Endothelial cell of umbilical vein (primary cell): ENCODE measurements around the gene BTBD2.

Source experiments
- EZH2 ChIP-seq: IDR thresholded peaks from 2 replicates; pipeline ENCODE4 v1.6.1; 2012; ENCODE audit warnings: borderline replicate concordance, low read depth, mild to moderate bottlenecking, moderate library complexity, low read length, inconsistent platforms; ENCODE audit not compliant: severe bottlenecking
- FOS ChIP-seq: IDR thresholded peaks from 2 replicates; pipeline ENCODE4 v1.6.1; 2011; ENCODE audit warnings: mild to moderate bottlenecking, low read length, moderate library complexity, borderline replicate concordance; ENCODE audit not compliant: insufficient read depth
- GATA2 ChIP-seq: IDR thresholded peaks from 2 replicates; pipeline ENCODE4 v1.7.0; 2011; ENCODE audit warnings: low read depth, mild to moderate bottlenecking, moderate library complexity, mixed read lengths, low read length; ENCODE audit not compliant: insufficient read length, insufficient read depth
- JUN ChIP-seq: IDR thresholded peaks from 2 replicates; pipeline ENCODE4 v1.6.1; 2011; ENCODE audit warnings: borderline replicate concordance, low read depth; ENCODE audit not compliant: insufficient read length, insufficient read depth
- MYC ChIP-seq: IDR thresholded peaks from one replicate; pipeline ENCODE4 v1.6.1; 2011; ENCODE audit warnings: mild to moderate bottlenecking, low read depth, low read length
- POLR2A ChIP-seq: IDR thresholded peaks from 2 replicates; pipeline ENCODE4 v1.6.1; 2012; ENCODE audit warnings: low read depth, mild to moderate bottlenecking, control low read depth, low read length
- POLR2AphosphoS5 ChIP-seq: IDR thresholded peaks from 2 replicates; pipeline ENCODE4 v1.6.1; 2012; ENCODE audit warnings: low read depth, mild to moderate bottlenecking, control low read depth, low read length, moderate library complexity; ENCODE audit not compliant: insufficient read depth
- TF ChIP-seq, protein P1 (sequence below), 2 donors: IDR thresholded peaks; 1 replicate in 1 of 2; 2 replicates in 1 of 2; pipeline ENCODE4 v1.5.1; 2011; ENCODE audit warnings: low read length in 2 of 2, mild to moderate bottlenecking in 2 of 2, moderate library complexity in 2 of 2, control low read depth in 1 of 2, inconsistent platforms in 1 of 2, low read depth in 1 of 2; ENCODE audit not compliant: insufficient read depth in 1 of 2; ENCODE audit errors: extremely low read depth in 1 of 2
- TF ChIP-seq, protein P2 (sequence below): IDR thresholded peaks from 2 replicates; pipeline ENCODE4 v1.6.1; 2011; ENCODE audit not compliant: insufficient read depth, insufficient read length

DNA sequence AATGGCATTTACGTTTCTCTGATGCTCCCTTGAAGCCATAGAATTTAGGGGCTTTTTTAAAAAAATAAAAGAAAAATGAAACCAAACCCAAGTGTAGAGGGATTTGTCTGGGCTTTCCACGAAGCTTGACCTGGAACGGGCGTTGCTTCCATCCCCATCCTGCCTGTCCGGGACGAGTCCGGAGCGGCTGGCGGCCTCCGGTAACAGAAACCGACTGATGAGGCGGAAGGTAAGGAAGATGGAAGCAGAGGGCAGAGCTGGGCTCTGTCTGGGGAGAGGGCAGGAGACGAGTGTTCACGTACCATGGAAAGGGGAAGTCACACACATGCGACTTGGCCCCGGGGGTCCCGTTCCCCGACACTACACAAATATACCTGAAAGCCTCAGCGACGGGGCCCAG lies 34.3 kb downstream of the BTBD2 start:
- no peak for TF ChIP-seq POLR2A
- TF ChIP-seq, protein P1, sequence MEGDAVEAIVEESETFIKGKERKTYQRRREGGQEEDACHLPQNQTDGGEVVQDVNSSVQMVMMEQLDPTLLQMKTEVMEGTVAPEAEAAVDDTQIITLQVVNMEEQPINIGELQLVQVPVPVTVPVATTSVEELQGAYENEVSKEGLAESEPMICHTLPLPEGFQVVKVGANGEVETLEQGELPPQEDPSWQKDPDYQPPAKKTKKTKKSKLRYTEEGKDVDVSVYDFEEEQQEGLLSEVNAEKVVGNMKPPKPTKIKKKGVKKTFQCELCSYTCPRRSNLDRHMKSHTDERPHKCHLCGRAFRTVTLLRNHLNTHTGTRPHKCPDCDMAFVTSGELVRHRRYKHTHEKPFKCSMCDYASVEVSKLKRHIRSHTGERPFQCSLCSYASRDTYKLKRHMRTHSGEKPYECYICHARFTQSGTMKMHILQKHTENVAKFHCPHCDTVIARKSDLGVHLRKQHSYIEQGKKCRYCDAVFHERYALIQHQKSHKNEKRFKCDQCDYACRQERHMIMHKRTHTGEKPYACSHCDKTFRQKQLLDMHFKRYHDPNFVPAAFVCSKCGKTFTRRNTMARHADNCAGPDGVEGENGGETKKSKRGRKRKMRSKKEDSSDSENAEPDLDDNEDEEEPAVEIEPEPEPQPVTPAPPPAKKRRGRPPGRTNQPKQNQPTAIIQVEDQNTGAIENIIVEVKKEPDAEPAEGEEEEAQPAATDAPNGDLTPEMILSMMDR (IDR thresholded peaks at IDR 0.05; ENCODE audit: extremely low read depth in 1 of 2, insufficient read depth in 1 of 2, low read depth in 1 of 2, low read length in 2 of 2), result no peak
- no peak for TF ChIP-seq POLR2AphosphoS5
- no peak for TF ChIP-seq JUN
- TF ChIP-seq EZH2, result no peak
- TF ChIP-seq, protein P2, sequence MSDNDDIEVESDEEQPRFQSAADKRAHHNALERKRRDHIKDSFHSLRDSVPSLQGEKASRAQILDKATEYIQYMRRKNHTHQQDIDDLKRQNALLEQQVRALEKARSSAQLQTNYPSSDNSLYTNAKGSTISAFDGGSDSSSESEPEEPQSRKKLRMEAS, result no peak
- TF ChIP-seq MYC, result no peak
- TF ChIP-seq FOS, result no peak
- no peak for TF ChIP-seq GATA2
